Measurements from ENCODE around the gene FSTL1. TPM values are rescaled to one million over a fixed set of nuclear protein-coding genes. Genes with fewer than 3 reads are reported as not detected.
A peak's percentile ranks its signal among the peaks of the same experiment; 100 is the strongest.

Gene FSTL1, protein sequence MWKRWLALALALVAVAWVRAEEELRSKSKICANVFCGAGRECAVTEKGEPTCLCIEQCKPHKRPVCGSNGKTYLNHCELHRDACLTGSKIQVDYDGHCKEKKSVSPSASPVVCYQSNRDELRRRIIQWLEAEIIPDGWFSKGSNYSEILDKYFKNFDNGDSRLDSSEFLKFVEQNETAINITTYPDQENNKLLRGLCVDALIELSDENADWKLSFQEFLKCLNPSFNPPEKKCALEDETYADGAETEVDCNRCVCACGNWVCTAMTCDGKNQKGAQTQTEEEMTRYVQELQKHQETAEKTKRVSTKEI
- 379 TPM for total RNA-seq

DNA sequence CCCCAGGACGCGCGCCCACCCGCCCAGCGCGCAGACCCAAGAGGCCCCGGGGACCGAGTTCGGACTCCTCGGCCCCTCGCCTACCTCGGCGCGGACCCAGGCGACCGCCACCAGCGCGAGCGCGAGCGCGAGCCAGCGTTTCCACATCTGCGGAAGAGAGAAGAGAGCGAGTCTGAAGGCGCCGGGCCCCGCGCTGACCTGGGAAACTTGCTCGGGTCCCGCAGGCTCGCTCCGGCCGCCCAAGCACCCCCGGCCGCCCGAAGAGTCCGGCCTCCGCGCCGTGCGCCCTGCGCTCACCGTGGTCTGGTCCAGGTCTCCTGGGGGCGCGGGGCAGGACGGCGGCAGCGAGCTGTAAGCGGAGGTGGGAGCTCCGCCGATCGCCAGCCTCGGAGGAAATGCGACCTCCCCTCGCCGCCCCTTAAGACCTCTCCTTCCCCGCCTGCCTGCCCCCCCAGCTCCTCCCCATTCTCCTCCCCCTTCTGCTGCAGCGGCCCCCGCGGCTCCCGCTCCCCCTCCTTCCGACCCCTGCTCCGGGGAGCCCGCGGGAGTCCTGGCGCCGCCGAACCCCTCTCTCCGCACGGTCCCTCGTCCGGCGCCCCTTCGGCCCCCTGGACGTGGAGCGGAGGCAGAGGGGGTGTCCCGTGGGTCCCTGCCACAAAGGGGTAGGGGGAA, at the start of gene FSTL1:
FSTL1 (minus strand) TSS at position 393 of the 672 bp plus-strand sequence; CDS start at position 147, 246 bp downstream.
- peak; percentile 65 for DNase-seq (ENCODE audit: low spot score)

DNA sequence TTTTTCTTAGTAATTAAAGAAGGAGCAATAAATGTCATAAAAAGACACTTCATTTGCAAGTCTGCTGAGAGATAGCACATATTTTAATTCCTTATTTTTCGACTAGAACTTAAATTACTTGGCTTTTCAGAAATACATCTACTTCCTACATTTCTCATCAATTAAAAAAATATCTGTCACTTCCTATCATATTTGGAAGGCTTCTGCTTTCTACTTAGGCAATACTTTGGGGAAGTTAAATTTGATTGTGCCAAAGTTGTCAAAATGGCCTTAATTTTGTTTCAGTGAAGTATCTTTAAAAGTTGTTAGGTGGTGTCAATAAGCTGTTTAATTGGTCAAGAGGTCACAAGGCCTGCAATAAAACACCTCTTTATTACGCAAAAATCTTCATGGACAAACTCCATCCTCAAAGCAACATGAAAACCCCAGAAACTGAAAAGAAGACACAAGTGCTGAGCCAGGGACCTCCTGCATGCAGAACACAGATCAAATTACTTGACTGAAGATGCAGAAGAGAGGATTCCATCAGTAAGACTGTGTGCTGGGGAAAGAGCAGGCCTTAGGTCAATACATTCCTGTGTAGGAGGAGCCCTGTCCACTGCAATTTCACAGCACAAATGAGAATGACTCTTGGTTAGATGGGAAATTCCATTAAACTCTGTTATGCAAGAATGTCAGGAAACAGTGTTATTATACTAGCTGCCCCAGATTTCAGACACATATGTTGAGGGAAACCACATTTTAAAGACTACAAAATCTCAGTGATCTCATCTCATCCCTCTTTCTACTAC, 48.0 kb upstream of the FSTL1 start:
- no peak for DNase-seq (ENCODE audit: low spot score)

DNA sequence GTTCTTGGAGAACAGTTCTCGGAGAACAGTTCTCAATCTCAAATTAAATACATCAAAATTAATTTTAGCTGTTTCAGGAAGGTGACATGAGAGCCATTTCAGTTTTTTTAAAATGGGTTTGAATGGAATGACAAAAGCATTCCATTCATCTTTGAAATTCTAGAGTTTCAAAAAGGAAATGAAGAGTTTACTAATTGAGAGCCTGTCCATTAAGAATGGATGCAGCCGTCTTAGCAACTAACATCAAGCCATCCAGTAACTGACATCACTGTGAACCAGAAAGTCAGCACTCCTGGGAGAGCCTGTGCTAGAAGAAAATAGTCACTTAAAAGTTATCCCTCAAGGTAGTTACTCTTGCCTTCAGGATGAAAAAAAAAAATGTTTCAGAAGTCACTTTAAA, 47.0 kb upstream of the FSTL1 start:
- no peak for DNase-seq (ENCODE audit: low spot score)

DNA sequence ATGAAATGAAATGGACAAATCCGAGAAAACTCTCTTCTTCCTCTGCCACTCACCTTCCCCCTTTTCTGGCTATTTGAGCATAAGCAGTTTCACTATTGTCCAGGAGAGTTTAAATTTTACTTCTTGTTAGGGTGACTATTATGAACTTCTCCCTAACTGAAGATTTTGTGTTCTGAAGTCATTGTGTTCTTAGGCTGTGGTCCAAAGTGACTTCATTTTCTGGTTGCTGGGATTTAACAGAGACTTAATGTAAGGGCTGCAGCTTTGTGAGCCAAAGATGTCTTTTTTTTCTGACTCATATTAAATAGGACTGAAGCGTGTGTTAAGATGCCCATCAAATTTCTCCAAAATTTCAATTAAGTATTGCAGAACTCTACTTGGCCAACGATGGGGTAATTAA, 46.5 kb upstream of the FSTL1 start:
- no peak for DNase-seq (ENCODE audit: low spot score)

DNA sequence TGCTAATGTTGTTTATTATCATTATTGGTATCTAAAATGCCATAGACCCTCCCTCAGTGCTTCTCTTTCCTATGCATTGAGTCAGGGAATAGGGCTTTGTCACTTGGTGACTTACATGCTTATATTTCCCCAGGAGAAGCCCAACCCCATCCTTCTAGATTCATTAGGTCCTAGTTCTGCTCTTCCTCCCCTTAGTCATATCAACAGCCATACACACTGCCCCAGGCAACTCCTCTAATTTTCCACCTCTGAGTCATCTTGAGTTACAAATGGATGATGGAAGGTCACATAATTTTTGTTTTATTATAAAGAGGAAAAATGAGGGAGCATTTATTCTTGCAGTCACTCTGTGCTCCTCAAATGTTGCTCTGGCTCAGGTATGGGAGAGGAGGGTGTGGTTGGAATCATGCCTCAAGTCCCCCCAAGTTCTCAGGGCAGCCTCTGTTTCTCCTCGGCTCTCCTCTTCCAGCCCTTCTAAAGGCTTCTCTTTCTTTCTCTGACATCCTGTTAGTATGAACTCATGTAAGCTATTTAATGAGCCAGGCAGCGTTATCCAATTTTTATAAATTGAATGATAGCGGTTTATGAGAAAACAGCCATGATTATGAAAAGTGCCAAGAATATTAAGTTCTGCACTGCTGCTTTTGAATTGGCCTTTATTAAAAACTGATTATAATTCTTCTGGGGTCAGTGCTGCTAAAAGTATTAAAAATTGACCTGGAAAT, 45.6 kb upstream of the FSTL1 start:
- DNase-seq (ENCODE audit: low spot score) = no peak

DNA sequence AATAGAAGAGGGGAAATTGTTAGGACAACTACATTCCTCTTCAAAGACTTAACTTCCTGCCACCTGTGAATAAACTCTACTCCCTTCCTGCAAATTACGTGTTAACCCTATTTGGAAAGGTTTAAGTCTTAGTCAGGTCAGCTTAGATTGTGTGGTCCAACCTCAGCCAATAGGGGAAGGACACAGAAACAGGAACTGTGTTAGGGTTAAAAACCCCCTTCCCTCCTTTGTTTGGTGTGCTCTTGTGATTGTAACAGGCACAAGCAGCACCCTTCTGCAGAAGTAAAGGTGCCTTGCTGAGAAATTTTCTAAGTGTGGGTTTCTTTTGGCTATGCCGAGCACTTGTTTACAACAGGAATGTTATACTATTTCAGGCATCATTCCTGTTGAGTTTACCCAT, 45.0 kb upstream of the FSTL1 start:
- no peak for DNase-seq (ENCODE audit: low spot score)

DNA sequence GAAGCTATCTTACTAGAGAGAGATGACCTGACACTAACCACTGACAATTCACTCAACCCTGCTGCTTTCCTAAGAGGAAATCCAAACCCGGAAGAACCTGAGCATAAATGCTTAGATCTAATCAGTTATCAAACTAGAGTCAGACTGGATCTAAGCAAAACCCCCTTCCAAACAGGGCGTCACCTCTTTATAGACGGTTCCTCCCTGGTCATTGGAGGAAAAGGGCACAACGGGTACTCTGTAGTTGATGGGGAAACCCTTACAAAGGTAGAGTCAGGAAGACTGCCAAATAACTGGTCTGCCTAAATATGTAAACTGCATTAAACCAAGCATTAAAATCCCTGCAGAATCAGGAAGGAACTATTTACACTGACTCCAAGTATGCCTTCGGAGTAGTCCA, 41.3 kb upstream of the FSTL1 start:
- no peak for DNase-seq (ENCODE audit: low spot score)

DNA sequence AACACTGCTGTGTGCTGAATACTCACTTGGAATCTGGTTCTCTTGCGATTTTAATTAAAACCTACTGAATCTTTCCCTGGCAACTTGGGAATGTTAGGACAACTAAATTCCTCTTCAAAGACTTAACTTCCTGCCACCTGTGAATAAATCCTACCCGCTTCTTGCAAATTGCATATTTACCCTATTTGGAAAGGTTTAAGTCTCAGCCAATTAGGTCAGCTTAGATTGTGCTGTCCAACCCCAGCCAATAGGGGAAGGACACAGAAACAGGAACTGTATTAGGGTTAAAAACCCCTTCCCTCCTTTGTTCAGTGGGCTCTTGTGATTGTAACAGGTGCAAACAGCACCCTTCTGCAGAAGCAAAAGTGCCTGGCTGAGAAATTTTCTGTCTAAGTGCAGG, 38.6 kb upstream of the FSTL1 start:
- no peak for DNase-seq (ENCODE audit: low spot score)

DNA sequence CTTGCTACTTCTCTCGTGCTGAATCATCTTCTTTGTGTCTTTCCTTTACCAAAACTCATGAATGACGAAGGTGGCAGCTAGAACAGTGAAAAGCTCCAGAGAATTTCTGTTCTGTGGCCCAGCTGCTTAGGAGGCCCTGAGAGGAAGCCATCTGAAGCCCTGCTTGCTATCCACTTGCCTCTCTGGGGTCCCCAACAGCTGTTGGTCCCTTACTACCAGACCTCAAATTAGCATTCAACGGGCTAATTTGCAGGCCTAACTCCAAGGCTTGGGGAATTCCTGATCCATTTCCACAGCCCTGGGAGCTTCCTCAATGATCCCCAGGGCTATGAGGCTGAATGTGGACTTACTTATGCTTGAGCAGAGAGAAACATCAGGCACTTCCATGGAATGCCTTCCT, 37.5 kb upstream of the FSTL1 start:
- DNase-seq (ENCODE audit: low spot score) = no peak

DNA sequence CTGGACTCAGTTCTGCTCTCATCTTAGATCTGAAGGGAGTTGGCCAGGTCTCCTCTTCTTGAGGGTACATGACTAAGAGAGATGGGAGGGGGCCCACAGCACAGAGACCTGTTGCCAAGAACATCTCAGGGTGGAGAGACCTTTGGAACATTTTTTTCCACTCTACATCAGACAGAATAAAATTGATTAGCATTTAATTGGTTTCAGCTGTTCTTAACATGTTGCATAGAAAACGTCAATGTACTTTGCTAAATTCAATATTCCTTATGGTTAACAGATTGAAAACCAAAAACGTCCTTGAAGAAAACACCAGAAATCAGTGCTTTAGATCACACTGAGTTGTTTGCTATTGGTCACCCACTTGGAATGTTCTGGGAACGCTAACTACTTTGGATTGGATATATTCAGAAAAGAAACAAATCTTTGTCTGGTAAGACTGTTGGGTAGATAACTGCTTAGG, 36.4 kb upstream of the FSTL1 start:
- DNase-seq (ENCODE audit: low spot score) = no peak

DNA sequence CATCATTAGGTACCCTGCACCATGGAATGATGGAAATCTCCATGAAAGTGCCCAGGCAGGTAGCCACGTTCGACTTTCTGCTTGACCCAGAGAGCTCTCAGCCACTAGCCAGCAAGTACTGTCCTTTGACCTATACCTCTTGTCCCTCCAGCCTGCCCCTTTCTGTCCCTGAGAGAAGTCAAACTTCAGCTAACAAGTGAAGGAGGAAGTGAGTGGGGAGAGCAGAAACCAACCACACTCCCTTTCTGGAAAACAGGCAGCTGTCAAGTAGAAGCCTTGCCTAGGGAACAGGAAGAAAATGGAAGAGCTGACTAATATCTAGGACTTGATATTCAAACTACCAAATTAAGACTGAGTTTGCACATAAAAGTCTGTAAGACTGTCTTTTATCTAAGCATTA, 30.3 kb upstream of the FSTL1 start:
- DNase-seq (ENCODE audit: low spot score) = no peak

DNA sequence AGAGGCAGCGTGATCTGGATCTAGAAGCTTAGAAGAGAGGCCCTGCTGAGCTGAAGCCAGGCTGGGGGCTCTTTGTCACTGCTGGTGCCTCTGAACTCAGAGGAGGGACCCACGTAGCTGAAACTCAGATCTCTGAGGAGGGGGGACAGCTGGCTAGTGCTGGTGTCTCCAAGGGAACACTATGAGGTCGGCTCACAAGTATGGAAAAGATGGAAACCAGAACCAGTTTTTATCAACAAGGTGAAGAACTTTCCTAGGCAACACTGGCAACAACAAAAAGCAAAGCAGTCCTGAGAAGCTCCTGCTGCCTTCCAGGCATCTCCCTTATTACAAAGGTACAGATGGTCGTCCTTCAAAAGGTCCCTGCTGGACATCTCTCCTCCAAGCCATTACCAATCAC, 27.0 kb upstream of the FSTL1 start:
- no peak for DNase-seq (ENCODE audit: low spot score)

DNA sequence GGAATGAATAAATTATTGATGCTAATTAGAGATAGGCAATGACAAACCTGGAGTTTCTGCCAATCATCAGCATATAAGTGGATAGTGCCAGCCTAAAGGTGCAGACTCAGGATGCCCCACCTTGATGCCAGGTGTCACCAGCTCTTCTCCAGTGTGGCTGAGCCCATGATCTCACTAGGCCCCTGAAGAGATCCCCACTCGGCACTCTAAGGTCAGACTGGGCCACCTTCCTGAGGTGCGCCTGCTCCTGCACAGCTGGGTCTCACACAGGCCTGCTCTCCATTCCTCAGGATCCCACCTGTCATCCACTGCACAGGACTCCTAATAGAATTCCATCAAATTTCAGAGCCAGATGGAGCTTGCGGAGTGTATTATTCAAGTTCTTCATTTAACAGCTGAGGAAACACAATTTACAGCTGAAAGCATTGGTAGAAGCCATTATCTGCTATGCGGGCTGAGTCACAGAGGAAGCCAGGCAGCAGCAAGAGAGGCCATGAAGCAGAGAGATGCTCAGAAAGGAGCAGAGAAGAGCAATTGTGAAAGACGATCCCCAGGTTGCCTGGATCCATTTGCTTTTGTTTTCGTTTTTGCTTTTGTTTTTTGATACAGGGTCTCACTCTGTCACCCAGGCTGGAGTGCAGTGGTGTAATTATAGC, 25.1 kb upstream of the FSTL1 start:
- no peak for DNase-seq (ENCODE audit: low spot score)

DNA sequence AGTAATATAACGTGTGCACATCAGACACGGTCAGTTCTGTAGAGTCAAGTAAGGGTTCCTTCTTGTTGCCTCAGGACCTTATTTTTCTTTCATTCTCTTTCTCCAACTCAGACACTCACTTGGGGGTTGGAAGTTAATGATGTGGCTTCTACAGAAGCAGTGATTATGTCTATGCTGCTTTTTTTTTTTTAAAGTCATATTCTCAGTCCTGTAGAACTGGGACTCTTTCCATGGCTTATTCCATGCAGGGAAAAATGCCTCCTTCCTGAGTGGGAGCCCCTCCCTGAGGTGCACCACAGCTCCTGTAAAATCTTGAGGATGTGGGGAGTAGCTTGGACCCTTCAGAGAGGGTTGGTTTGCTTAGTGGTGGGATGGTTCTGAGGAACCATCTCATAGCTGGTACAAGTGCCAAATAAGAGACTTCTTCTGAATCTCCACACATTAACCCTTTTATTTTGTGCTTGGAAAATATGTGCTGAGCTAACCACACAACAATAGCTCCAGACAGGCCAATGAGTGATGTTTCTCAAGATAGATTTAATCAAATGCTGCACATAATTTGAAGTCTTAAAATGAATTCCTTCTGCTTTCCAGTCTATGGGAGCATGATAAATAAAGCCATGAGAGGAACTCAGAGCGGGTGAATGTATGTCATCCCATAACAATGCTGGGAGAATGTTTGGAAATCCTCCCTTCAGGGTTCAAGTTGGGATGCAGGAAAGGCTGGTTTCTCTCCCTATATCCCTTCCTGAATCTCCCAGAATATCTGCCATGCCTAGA, 23.3 kb upstream of the FSTL1 start:
- DNase-seq (ENCODE audit: low spot score) = no peak

DNA sequence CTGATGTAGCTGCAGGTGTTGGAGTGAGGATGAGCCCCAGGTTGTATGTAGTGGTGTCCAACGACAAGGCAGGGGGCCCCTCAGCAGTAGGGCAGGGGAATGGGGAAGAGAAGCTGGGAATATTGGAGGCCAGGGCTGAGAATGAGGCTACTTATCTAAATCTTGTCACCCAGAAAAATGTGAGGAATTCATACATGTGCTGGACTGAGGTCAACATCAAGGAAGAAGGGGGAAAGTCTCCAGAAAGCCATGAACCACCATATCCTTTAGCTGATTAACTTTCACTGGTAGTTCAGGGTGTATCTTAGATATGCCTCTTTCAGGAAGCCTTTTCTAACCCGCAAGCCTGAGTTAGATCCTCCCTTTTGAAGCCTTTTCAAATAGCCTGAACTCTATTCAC, 22.6 kb upstream of the FSTL1 start:
- DNase-seq (ENCODE audit: low spot score) = no peak

DNA sequence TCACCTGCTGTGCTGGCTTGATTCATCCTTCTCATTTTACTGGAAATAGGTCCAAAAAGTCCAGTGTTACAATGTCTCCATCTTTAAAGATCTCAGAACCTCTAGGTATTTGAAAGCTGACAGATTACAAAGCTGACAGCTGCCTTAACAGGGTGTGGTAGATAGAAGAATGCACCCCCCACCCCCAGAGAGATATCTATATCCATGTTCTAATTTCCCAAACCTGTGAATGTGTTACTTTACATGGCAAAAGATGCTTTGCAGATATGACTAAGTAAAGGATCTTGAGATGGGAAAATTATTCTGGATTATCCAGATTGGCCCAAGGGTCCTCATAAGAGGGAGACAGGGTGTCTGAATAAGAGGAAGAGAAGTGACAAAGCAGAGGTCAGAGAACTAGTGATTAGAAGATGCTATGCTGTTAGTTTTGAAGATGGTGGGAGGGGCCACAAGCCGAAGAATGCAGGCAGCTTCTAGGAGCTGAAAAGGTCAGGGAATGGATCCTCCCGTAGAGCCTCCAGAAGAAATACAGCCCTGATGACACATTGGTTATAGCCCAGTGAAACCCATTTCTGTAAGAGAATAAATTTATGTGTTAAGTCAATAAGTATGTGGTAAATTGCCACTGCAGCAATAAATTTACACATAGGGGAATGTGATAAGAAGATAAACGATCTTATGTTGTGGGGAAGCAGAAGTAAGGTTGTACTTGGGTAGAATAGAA, 21.5 kb upstream of the FSTL1 start:
- DNase-seq (ENCODE audit: low spot score) = no peak

DNA sequence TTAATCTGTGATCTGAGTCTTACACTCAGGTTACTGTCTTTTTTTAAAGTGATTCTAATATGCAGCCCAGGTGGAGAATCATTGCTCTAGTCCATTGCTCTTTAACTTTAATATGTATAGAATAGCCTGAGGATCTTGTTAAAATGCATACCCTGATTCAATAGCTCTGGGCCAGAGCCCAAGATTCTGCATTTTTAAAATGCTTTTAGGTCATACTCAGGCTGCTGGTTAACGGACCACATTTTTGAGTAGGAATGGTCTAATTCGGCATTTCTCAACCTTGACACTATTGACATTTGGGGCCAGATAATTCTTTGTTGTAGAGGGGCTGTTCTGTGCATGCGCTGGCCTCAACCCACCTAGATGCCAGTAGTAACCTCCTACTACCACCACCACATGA, 20.9 kb upstream of the FSTL1 start:
- DNase-seq (ENCODE audit: low spot score) = no peak

DNA sequence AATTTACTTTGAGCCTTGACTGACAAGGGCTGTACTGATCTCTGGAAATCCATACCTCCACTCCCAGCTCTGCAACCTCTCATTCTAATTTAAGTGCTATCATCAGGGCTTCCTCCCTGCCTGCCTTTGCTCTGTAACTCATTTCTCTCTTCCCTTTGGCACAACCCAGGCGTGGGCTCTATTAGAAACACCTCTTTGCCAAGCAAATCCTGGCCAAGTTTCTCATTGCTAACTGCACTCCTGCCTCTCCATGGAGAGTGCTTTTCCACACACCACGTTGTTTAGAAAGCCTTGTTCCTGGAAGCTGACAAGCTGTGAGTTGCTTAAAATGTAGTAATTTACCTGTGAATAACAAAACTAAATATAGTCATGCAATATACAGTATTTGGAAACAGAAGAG, 20.1 kb upstream of the FSTL1 start:
- DNase-seq (ENCODE audit: low spot score) = no peak

DNA sequence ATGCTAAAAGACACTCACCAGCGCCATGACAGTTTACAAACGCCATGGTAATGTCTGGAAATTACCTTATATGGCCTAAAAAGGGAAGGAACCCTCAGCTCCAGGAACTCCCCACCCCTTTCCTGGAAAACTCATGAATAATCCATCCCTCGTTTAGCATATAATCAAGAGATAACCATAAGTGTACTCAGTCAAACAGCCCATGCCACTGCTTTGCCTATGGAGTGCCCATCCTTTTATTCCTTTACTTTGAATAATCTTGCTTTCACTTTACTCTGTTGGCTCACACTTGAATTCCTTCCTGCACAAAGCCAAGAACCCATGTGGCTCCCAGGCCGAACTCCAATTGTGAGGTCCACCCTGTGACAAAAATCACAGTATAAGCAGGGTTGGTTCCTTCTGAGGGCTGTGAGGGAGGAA, 19.1 kb upstream of the FSTL1 start:
- DNase-seq (ENCODE audit: low spot score) = no peak

DNA sequence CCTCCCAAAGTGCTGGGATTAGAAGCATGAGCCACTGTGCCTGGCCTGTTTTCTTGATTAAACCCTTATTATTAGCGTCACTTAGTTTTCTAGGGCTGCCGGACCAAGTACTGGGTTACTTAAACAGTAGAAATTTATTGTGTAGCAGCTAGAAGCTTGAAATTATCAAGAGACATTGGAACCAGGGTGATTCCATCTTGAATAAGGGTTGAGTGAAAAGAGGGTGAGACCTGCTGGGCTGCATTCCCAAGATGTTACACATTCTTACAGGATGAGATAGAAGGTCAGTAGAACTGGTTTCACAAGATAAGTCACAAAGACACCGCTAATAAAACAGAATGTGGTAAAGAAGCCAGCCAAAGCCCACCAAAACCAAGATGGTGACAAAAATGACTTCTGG, 18.6 kb upstream of the FSTL1 start:
- peak; percentile 59 for DNase-seq (ENCODE audit: low spot score)

Data from ureter (tissue), 1 donor.